DOHH2 (cell line): Measurements from ENCODE around the gene PDE2A.

Source experiments
- CTCF ChIP-seq: fragments of 200-600 bp; sonication (generic); IDR thresholded peaks from one replicate; pipeline ENCODE4 v1.5.1; 2014; ENCODE audit warnings: antibody characterized with exemption, mild to moderate bottlenecking, low read depth, low read length; ENCODE audit not compliant: poor library complexity, severe bottlenecking
- EZH2phosphoT487 ChIP-seq: fragments of 200-600 bp; sonication (generic); IDR thresholded peaks from 2 replicates; pipeline ENCODE4 v1.6.1; 2017; ENCODE audit warnings: borderline replicate concordance, mild to moderate bottlenecking, antibody characterized with exemption, low read length, moderate library complexity, mixed read lengths

GRCh38 chr11:72573855-72574445 lies 100.3 kb downstream of the PDE2A start:
- no peak for TF ChIP-seq CTCF
- no peak for TF ChIP-seq EZH2phosphoT487
